K562 (cell line): ENCODE measurements around the gene TSGA10IP. TPM values are rescaled to one million over a fixed set of nuclear protein-coding genes. Genes with fewer than 3 reads are reported as not detected.

ENCODE experiments used
- ATAC-seq: fragments of 200-7000 bp; cut with Tn5 transposase; 3 replicates; pipeline ENCODE4 v1.9.1; 2020; ENCODE audit warnings: moderate library complexity
- BruUV-seq: library from RNA; stranded (reverse); fragments of 400-500 nt; replicated peaks from 2 replicates; lab custom pipeline; 2021; lab: Mats Ljungman, UMichigan
- CTCF ChIA-PET: fragments of 300-600 bp; formaldehyde crosslinking; extraction: SDS; loops from one replicate; lab custom pipeline; 2021; ENCODE audit warnings: low intra/inter-chr PET ratio; lab: Yijun Ruan, JAX
- POLR2A ChIA-PET: fragments of 300-600, 350-650 bp; sonication (Branson Sonifier 250); formaldehyde crosslinking; extraction: SDS; loops from one replicate; lab custom pipeline; 2021; ENCODE audit warnings: antibody characterized with exemption, inconsistent platforms; lab: Yijun Ruan, JAX
- DNase-seq, 4 experiments: peaks; one replicate each; pipeline versions ENCODE4 v3.0.0 to v3.0.0-alpha.2; 2011 to 2018; ENCODE audit warnings: low spot score in 3 of 4, mixed read lengths in 3 of 4; ENCODE audit errors: extremely low read depth in 1 of 4
- FAIRE-seq: peaks from 2 replicates; lab custom pipeline; 2011; peaks lifted over from hg19 to GRCh38; lab: Jason Lieb, UNC
- H2AFZ ChIP-seq: 2 replicates; pipeline ENCODE4 v1.6.0; 2011; ENCODE audit warnings: low read depth, low read length, control low read depth, inconsistent platforms
- H3K27ac ChIP-seq: fragments of 200-600 bp; 3 replicates; pipeline ENCODE4 v1.8.0; 2011; ENCODE audit warnings: low read depth, mild to moderate bottlenecking, control low read depth, inconsistent platforms, low read length, moderate library complexity, mixed read lengths; ENCODE audit errors: extremely low read depth
- H3K27me3 ChIP-seq, 2 experiments: fragments of 300-600 bp in 1 of 2; 2 replicates in 1 of 2; 3 replicates in 1 of 2; pipeline versions ENCODE4 v1.6.0 to v1.8.0; 2011; ENCODE audit warnings: inconsistent platforms in 2 of 2, low read length in 2 of 2, mild to moderate bottlenecking in 1 of 2, mixed read lengths in 1 of 2, moderate library complexity in 1 of 2; ENCODE audit not compliant: control insufficient read depth in 2 of 2, insufficient read depth in 2 of 2
- H3K36me3 ChIP-seq: fragments of 300-600 bp; 3 replicates; pipeline ENCODE4 v1.8.0; 2011; ENCODE audit warnings: mild to moderate bottlenecking, low read length, inconsistent platforms; ENCODE audit not compliant: control insufficient read depth, insufficient read depth
- H3K4me1 ChIP-seq, 2 experiments: fragments of 200-600 bp in 1 of 2; replicated peaks in 1 of 2; 2 replicates in 1 of 2; 3 replicates in 1 of 2; pipeline versions ENCODE4 v1.5.1 to v1.8.0; 2011; ENCODE audit warnings: inconsistent platforms in 2 of 2, low read length in 2 of 2, mild to moderate bottlenecking in 1 of 2, mixed read lengths in 1 of 2, moderate library complexity in 1 of 2; ENCODE audit not compliant: control insufficient read depth in 2 of 2, insufficient read depth in 2 of 2
- H3K4me2 ChIP-seq: 2 replicates; pipeline ENCODE4 v1.6.1; 2011; ENCODE audit warnings: low read length, control low read depth, inconsistent platforms, mixed read lengths; ENCODE audit not compliant: insufficient read depth
- H3K4me3 ChIP-seq: fragments of 200-600 bp; sonication (generic), shearing (Covaris generic); 2 replicates; pipeline ENCODE4 v1.5.1; 2016; ENCODE audit warnings: control low read depth, inconsistent platforms
- H3K79me2 ChIP-seq: fragments of 200-600 bp; 3 replicates; pipeline ENCODE4 v1.8.0; 2011; ENCODE audit warnings: low read length, inconsistent platforms; ENCODE audit not compliant: control insufficient read depth, insufficient read depth
- H3K9ac ChIP-seq, 2 experiments: 2 replicates each; pipeline versions ENCODE4 v1.6.0 to v1.6.1; 2011; ENCODE audit warnings: low read depth in 2 of 2, low read length in 2 of 2, control low read depth in 1 of 2, inconsistent platforms in 1 of 2, mild to moderate bottlenecking in 1 of 2, mixed read lengths in 1 of 2; ENCODE audit not compliant: insufficient read depth in 1 of 2
- H3K9me1 ChIP-seq: one replicate; pipeline ENCODE4 v1.6.0; 2011; ENCODE audit warnings: inconsistent platforms, mild to moderate bottlenecking, low read length, moderate library complexity; ENCODE audit not compliant: control insufficient read depth, insufficient read depth
- H3K9me3 ChIP-seq: replicated peaks from 2 replicates; pipeline ENCODE4 v1.5.1; 2011; ENCODE audit warnings: low read depth, low read length, inconsistent platforms; ENCODE audit not compliant: control insufficient read depth, insufficient read depth
- H4K20me1 ChIP-seq: replicated peaks from 2 replicates; pipeline ENCODE4 v1.6.1; 2011; ENCODE audit warnings: low read length, inconsistent platforms, mixed read lengths; ENCODE audit not compliant: control insufficient read depth, insufficient read depth
- WGBS: fragments of 100-300 bp; shearing (Covaris generic); methylation state at CpG from one replicate; pipeline ENCODE4 v1.1.6; 2016; ENCODE audit warnings: low coverage, mixed read lengths; ENCODE audit not compliant: insufficient coverage; ENCODE audit errors: missing lambda C conversion rate; 5-methylcytosine and 5-hydroxymethylcytosine counted together
- in situ Hi-C: fragments of 300-500 bp; cut with MboI; formaldehyde crosslinking; loops from 4 replicates; pipeline ENCODE4 v1.15.0; 2018; ENCODE audit warnings: inconsistent platforms, mixed read lengths
- intact Hi-C: fragments of 100-400 bp; cut with micrococcal nuclease; formaldehyde crosslinking; loops from 2 replicates; pipeline ENCODE4 v1.14.2; 2022
- polyA plus RNA-seq, 8 experiments: library from polyadenylated mRNA; depleted of rRNA in 4 of 8; stranded (reverse) in 5 of 8; unstranded in 3 of 8; fragments of >200 nt; fragmentation: Nextera tagmentation in 2 of 8; fragmentation: Illumina TruSeq in 1 of 8; extraction: Ambion mirVana in 2 of 8; extraction: Trizol in 1 of 8; gene quantifications; 2 replicates each; pipeline versions ENCODE4 v1.2.1 to v1.2.3, GENCODE V29; 2011 to 2014; ENCODE audit warnings: inconsistent platforms in 1 of 8, missing spikeins in 1 of 8
- total RNA-seq, 7 experiments: library from RNA; depleted of rRNA in 6 of 7; stranded (reverse); fragments of >200 nt in 6 of 7; fragmentation: Illumina TruSeq in 2 of 7; extraction: Trizol in 2 of 7; gene quantifications; 2 replicates each; pipeline versions ENCODE4 v1.2.1 to v1.2.3, GENCODE V29; 2011 to 2021; ENCODE audit warnings: low replicate concordance in 1 of 7
- TF ChIP-seq, protein P1 (sequence below): fragments of 250-450 bp; sonication (Bioruptor Pico); IDR thresholded peaks from 2 replicates; pipeline ENCODE4 v1.4.0; 2020; ENCODE audit warnings: mild to moderate bottlenecking, moderate library complexity

The TSGA10IP gene
- total and polyA plus RNA-seq, 9 of the 15 experiments (the other 6 are each of a cell fraction or from before 2014, with no cell fraction given): not detected

DNA sequence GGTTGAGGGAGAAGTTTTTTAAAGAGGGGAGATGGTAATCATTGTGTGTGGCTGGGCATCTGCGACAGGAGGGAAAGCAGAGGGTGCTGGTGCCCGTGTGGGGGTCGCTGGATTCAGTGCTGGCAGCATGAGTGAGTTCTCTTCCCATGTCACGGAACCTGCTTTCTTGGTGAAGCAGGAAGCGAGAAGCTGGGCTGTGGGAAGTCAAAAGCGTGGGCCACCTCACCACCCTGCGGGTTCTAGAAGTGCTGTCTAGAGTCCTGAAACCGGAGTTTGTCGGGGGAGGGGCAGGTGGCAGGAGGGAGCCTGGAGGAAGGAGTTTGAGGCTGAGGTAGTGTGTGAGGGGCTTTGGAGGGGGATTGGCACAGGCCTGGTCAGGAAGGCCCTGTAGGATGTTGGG is 30.5 kb downstream of the TSGA10IP start:
- Histone ChIP-seq H3K27me3 (no peaks in the 10 kb centered on the region), H3K79me2 (no peaks in the 10 kb centered on the region), H3K9me1 (no peaks in the 10 kb centered on the region), H3K4me3 (no peak overlapping the region), H4K20me1 (no peaks in the 10 kb centered on the region), H3K9me3 (no peaks in the 10 kb centered on the region), H2AFZ (no peak overlapping the region), H3K4me1 (peaks cover 0 to 16% of the 10 kb centered on the region in 2 experiments; a peak in 2 of 5 replicates), H3K27ac (no peak overlapping the region), H3K9ac (peak overlapping the region in 1 of 2 experiments; percentile 69; a peak in 1 of 4 replicates), H3K4me2 (no peak overlapping the region), H3K36me3 (peaks cover 59% of the 10 kb centered on the region)
- intact Hi-C loops (no loop called here), in situ Hi-C loops (no loop called here)
- DNase-seq (no peak), FAIRE-seq (no peak), ATAC-seq (no peak)
- TF ChIP-seq, protein P1, sequence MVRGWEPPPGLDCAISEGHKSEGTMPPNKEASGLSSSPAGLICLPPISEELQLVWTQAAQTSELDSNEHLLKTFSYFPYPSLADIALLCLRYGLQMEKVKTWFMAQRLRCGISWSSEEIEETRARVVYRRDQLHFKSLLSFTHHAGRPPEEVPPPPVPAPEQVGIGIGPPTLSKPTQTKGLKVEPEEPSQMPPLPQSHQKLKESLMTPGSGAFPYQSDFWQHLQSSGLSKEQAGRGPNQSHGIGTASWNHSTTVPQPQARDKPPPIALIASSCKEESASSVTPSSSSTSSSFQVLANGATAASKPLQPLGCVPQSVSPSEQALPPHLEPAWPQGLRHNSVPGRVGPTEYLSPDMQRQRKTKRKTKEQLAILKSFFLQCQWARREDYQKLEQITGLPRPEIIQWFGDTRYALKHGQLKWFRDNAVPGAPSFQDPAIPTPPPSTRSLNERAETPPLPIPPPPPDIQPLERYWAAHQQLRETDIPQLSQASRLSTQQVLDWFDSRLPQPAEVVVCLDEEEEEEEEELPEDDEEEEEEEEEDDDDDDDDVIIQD (CRISPR knock-in tag): no peak
- 93% methylated on average over 9 of the region's 9 CpGs for WGBS
- BruUV-seq: no TSS peak
- CTCF ChIA-PET: interaction anchor here (0.7 kb wide), 1 partner anchor 30 kb away, joined by 3 read pairs; the partner anchor contains the start of gene TSGA10IP
- POLR2A ChIA-PET: interaction anchor here (0.6 to 1.8 kb wide), 2 partner anchors 46 to 84 kb away, joined by 5 to 9 read pairs; no protein-coding TSS in a partner anchor
